ENCODE data around the gene RIC3. TPM values are rescaled to one million over a fixed set of nuclear protein-coding genes. Genes with fewer than 3 reads are reported as not detected.

Gene RIC3
- total and polyA plus RNA-seq, 2 donors (not counting 3 experiments of a cell fraction or from before 2014, with no cell fraction given) = not detected

- TF ChIP-seq JUN (IDR thresholded peaks at IDR 0.05; ENCODE audit: borderline replicate concordance, insufficient read depth, insufficient read length, low read depth) (no peak), POLR2AphosphoS5 (IDR thresholded peaks at IDR 0.05; ENCODE audit: insufficient read depth, low read depth, low read length) (no peak), GATA2 (IDR thresholded peaks at IDR 0.05; ENCODE audit: insufficient read depth, insufficient read length, low read depth, low read length) (no peak), MAX (IDR thresholded peaks at IDR 0.05; ENCODE audit: insufficient read depth, insufficient read length) (no peak), EZH2 (IDR thresholded peaks at IDR 0.05; ENCODE audit: borderline replicate concordance, low read depth, low read length, severe bottlenecking) (no peak), FOS (IDR thresholded peaks at IDR 0.05; ENCODE audit: borderline replicate concordance, insufficient read depth, low read length) (no peak), MYC (IDR thresholded peaks at IDR 0.05; ENCODE audit: low read depth, low read length) (no peak), CTCF (IDR thresholded peaks at IDR 0.05; ENCODE audit: extremely low read depth in 1 of 2, insufficient read depth in 1 of 2, low read depth in 1 of 2, low read length in 2 of 2) (no peak), POLR2A (IDR thresholded peaks at IDR 0.05; ENCODE audit: low read depth, low read length) (no peak)
- intact Hi-C loops (cut with micrococcal nuclease) = no loop called here
- H3K4me2 ChIP-seq (ENCODE audit: insufficient read depth, low read length) = no peak overlapping the region
- H3K4me3 ChIP-seq (replicated peaks in 1 of 3; ENCODE audit: insufficient read depth in 1 of 3, low read depth in 1 of 3, low read length in 3 of 3) = no peak overlapping the region
- H3K79me2 ChIP-seq (ENCODE audit: control insufficient read depth, insufficient read depth, low read length) = no peaks in the 10 kb centered on the region
- dilution Hi-C loops (cut with MboI; ENCODE audit: extremely low pct_ligation_motif_present, low sequenced_read_pairs) = no loop called here
- FAIRE-seq (no peak), DNase-seq (ENCODE audit: low read depth, low spot score) (no peak)
- H4K20me1 ChIP-seq (replicated peaks; ENCODE audit: control insufficient read depth, extremely low read depth, insufficient read depth, low read length) = no peaks in the 10 kb centered on the region
- peaks cover 6% of the 10 kb centered on the region for H3K4me1 ChIP-seq (ENCODE audit: control insufficient read depth, extremely low read depth, insufficient read depth, low read length)
- no peak overlapping the region for H3K27ac ChIP-seq (ENCODE audit: insufficient read depth, low read depth, low read length)
- H3K9me3 ChIP-seq (replicated peaks; ENCODE audit: control insufficient read depth, insufficient read depth, low read length) = no peaks in the 10 kb centered on the region
- POLR2A ChIA-PET = no interaction called here
- no peak overlapping the region for H3K9ac ChIP-seq (replicated peaks; ENCODE audit: extremely low read depth, insufficient read depth, low read length)
- CTCF ChIA-PET = interaction anchor here (1.3 to 20.3 kb wide), 4 partner anchors 13 to 78 kb away, joined by 3 to 822 read pairs (median 48); no protein-coding TSS in a partner anchor
- H3K36me3 ChIP-seq (ENCODE audit: control insufficient read depth in 2 of 2, extremely low read depth in 1 of 2, insufficient read depth in 2 of 2, low read length in 2 of 2) = no peaks in the 10 kb centered on the region
- H2AFZ ChIP-seq (ENCODE audit: low read depth, low read length) = no peak overlapping the region
- no TSS peak for BruUV-seq (replicated peaks)
- H3K27me3 ChIP-seq (ENCODE audit: control insufficient read depth in 2 of 2, insufficient read depth in 2 of 2, low read length in 2 of 2) = no peaks in the 10 kb centered on the region
- no peaks in the 10 kb centered on the region for H3K9me1 ChIP-seq (replicated peaks; ENCODE audit: control insufficient read depth, extremely low read depth, insufficient read depth, low read length)
Observed at GRCh38 chr11:8086001-8086479, 82.8 kb downstream of the RIC3 start.
